GM19438 (cell line): ENCODE measurements around the gene LRRC8A.
"Not testable (repeated sequence)": the region's sequence is repeated elsewhere in the genome, so short reads cannot be mapped to it uniquely, and the experiment has no call there.

ENCODE experiments used
- ATAC-seq: cut with Tn5 transposase; IDR thresholded peaks from one replicate; pipeline ENCODE4 v1.9.1; 2021; ENCODE audit warnings: low read depth; ENCODE audit not compliant: unreplicated experiment

Gene LRRC8A

GRCh38 chr9:128863647-128864046 is 18.3 kb upstream of the LRRC8A start:
- no peak for ATAC-seq

- no peak for ATAC-seq
Measured at GRCh38 chr9:128870128-128870940, 11.6 kb upstream of the LRRC8A start.

DNA sequence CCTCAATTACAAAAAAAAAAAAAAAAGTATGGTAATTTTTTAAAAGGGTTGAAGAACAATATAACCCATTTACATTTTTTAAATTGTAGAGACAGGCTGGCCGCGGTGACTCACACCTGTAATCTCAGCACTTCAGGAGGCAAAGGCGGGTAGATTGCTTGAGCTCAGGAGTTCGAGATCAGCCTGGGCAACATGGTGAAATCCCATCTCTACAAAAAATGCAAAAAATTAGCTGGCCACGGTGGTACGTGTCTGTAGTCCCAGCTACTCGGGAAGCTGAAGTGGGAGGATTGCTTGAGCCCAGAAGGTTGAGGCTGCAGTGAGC is 11.0 kb upstream of the LRRC8A start:
- not testable (repeated sequence) for ATAC-seq

- ATAC-seq, result no peak
Measured at GRCh38 chr9:128877852-128878251, 4.1 kb upstream of the LRRC8A start.

- no peak for ATAC-seq
Measured at GRCh38 chr9:128882677-128883603, 1.0 kb downstream of the LRRC8A start.

DNA sequence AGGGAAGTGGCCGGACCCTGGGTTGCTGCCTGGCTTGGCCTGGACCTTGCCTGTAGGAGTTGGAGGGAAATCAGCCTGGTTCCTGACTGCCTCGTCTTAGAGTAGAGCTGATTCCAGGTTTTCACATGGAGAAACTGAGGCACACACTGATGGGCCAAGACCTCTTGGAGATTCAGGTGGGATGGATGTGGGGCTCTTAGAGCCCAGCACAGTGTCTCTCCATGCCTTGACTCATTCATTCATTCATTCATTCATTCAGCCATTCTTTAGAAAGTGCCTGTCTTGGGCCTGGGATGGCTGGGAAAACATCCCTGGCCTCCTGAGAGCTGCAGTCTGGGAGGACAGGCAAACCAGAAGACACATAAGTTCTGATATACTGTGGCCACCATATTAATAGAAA is 2.2 kb downstream of the LRRC8A start:
- no peak for ATAC-seq

DNA sequence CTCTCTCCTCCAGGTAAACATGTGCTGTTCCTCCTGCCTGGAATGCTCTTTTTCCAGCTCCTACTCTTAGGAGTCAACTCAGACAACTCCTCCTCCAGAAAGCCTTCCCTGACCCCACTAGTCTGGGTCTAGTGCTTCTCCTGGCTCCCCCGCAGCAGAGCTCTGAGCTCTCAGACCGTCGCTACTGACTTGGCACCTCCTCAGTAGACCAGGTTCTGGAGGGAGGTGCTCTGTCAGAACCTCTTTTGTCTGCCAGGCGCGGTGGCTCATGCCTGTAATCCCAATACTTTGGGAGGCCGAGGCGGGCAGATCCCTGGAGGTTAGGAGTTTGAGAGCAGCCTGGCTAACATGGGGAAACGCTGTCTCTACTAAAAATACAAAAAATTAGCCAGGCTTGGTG is 3.4 kb downstream of the LRRC8A start:
- no peak for ATAC-seq

DNA sequence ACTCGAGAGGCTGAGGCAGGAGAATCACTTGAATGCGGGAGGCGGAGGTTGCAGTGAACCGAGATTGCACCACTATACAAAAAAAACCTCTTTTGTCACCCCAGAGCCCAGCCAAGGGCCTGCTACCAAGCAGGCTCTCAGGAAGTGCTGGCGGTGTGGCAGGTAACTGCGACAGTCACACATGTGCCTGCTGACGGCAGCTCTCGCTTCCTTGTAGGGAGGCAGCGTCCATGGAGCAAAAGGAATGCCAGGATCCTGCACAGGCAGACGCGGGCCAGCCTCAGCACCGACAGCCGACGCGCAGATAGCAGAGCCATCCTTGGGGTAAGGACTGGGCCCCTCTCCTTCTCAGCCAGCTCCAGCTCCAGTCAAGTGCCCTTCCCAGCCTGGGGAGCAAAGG is 3.9 kb downstream of the LRRC8A start:
- ATAC-seq, result no peak

- ATAC-seq, result no peak
Measured at GRCh38 chr9:128886211-128886891, 4.4 kb downstream of the LRRC8A start.

DNA sequence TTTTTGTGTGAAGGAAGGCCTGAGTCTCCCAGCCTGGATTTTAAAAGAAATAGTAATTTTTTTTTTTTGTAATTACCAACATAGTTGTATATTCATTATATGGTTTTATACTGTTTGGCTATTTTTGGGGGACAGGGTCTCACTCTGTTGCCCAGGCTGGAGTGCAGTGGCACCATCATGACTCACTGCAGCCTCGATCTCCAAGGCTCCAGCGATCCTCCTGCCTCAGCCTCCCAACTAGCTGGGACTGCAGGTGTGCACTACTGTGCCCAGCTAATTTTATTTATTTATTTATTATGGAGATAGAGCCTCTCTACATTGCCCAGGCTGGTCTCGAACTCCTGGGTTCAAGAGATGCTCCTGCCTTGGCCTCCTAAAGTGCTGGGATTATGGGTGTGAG is 5.1 kb downstream of the LRRC8A start:
- no peak for ATAC-seq

DNA sequence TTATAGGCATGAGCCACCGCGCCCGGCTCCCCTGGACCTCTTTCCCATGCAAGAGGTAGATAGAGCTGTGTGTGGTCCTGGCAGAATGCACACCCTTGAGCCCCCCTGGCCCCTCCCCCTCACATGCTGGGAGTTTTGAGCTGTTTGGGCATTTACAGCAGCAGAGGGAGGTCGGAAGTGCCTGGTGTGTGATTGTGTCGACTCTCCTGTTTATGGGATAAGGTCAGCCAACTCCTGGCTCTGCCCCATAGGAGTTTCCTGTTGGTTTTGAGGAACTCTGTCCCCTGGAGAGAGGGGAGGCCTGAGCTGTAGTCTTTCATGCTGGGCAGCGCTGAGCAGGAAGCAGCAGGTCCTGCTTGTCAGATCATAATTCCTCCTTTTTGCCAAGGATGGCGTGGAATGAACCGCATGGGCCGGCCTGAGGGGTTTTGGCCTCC is 6.0 kb downstream of the LRRC8A start:
- no peak for ATAC-seq

DNA sequence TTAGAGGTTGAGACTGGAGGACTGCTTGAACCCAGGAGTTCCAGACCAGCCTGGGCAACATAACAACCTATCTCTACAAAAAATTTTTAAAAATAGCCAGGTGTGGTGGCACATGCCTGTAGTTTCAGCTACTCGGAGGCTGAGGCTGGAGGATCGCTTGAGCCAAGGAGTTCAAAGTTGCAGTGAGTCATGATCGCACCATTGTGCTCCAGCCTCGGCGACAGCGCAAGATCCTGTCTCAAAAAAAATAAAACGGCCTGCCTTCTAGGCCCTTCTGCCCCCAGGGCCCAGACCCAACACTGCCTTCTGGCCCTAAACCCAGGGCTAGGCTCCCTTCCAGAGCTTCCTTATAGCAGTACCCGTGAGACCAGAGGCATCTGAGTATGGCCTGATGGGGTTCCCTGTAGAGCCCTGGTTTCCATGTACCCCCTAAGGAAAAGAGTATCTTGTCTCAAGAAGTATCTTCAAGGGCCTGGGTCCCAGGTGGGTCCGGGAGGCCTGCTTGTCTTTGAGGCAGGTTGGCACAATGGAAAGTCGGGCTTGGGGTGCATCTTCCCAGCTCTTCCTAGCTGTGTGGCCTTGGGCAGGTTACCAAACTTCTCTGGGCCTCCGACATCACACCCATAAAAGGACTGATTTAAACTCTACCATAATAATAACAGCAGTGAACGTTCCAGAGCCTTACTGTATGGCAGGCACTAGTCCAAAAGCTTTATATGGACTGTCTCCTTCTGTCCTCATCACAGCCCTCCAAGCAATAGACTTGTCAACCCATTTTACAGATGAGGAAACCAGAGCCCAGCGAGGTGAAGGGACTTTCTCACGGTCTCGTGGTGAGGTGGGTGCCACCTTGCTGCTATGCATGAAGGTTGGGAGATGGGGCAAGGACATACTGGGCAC is 9.6 kb downstream of the LRRC8A start:
- ATAC-seq, result no peak

GRCh38 chr9:128892221-128892921 is 10.4 kb downstream of the LRRC8A start:
- no peak for ATAC-seq

- ATAC-seq, result no peak
Measured at GRCh38 chr9:128893354-128893753, 11.4 kb downstream of the LRRC8A start.

- no peak for ATAC-seq
Measured at GRCh38 chr9:128894764-128895163, 12.8 kb downstream of the LRRC8A start.

- ATAC-seq, result no peak
Measured at GRCh38 chr9:128895556-128895955, 13.6 kb downstream of the LRRC8A start.

- ATAC-seq, result no peak
Measured at GRCh38 chr9:128898382-128898781, 16.4 kb downstream of the LRRC8A start.

GRCh38 chr9:128898845-128899565 is 17.1 kb downstream of the LRRC8A start:
- ATAC-seq, result no peak
